GM19238 (cell line): Measurements from ENCODE around the gene XYLT1.

Experiments
- DNase-seq: peaks from one replicate; pipeline ENCODE4 v3.0.0; 2011; ENCODE audit warnings: low spot score; ENCODE audit not compliant: insufficient read length

XYLT1 gene

GRCh38 chr16:17266608-17267313 lies 204.0 kb downstream of the XYLT1 start:
- DNase-seq: no peak

DNA sequence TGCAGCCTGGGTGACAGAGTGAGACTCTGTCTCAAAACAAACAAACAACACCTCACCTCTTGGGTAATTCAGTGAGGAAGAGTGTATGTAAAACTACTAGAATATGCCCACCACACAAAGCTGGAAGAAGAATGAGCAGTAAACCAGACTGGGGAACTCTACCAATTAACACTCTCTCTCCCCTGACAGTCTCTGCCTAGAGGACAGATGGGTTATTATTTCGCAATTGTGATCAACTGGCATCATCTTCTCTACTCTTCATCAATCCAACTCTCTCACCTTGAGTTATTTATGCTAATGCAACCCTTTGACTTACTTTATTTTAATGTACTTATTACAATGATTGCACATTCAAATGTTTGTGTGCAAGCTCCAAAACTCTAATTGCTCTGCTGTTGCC lies 205.6 kb downstream of the XYLT1 start:
- no peak for DNase-seq

GRCh38 chr16:17261197-17261858 lies 209.4 kb downstream of the XYLT1 start:
- DNase-seq: no peak

DNA sequence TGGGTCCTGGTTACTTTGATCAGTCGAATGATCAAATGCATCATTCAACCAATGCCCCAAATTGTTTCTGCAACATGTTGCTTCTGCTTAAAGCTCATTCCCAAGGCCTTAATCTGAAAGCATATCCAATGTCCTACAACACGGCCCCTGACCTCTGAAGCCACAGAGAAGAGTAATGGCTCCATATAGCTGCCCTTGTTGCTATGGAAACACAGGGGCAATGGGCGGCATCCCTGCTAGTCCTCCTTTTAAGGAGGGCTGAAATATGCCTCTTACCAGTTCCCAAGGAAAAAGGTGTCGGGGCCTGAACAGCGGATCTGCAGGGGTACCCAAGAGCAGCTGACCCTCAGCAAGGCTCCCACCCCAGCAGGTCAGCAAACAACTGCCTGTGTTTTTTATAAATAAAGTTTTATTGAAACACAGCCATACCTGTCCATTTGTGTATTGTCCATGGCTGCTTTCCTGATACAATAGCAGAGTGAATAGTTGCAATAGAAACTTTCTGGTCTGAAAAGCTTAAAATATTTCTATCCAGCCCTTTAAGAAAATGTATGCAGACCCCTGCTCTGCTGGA lies 210.4 kb downstream of the XYLT1 start:
- no peak for DNase-seq

- DNase-seq: no peak
These were observed 210.9 kb downstream of the XYLT1 start for GRCh38 chr16:17259751-17260270.

GRCh38 chr16:17258848-17259713 lies 211.7 kb downstream of the XYLT1 start:
- DNase-seq: peak; percentile 50

DNA sequence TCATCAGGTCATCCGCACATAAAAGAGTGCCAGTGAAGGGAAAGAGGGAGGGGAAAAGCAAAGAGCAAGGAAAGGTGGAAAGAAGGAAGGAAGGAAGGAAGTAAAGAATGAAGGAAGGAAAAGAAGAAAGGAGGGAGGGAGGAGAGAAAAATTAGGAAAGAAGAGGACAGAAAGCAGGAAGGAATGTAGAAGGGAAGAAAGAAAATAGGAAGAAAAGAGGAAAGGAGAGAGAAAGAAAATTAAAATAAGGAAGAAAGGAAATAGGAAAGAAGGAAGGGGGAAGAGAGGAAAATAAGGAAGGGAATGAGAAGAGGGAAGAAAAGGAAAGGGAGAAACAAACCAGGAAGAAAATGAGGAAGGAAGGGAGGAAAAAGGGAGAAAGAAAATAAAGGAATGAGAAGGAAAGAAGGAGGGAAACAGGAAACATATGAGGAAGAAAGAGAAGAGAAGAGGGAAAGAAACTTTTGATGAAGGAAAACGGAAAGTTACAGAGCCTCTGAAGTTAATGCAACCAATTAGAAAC lies 212.6 kb downstream of the XYLT1 start:
- DNase-seq: no peak

- DNase-seq: no peak
These were observed 213.2 kb downstream of the XYLT1 start for GRCh38 chr16:17257426-17258023.

DNA sequence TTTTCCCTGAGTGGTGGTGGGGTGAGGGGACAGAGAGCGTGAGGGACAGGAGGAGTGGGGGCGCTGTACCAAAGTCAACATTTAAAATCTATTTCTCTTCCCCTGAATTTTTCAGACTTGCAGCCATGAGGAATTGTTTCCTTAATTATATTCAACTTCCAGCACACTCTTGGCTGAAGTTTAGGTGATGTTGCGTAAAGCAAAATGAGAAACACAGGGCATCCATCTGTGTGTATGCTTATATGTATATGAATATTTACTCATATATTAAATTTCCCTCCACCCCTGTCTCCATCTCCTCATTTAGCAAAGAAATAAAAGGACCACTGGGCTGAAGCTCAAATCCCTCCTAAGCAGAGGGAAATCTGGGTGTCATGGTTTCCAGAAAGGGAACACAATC lies 218.1 kb downstream of the XYLT1 start:
- DNase-seq: no peak

GRCh38 chr16:17252064-17252463 lies 218.7 kb downstream of the XYLT1 start:
- no peak for DNase-seq

GRCh38 chr16:17251496-17251895 lies 219.3 kb downstream of the XYLT1 start:
- DNase-seq: no peak

GRCh38 chr16:17246974-17247732 lies 223.6 kb downstream of the XYLT1 start:
- no peak for DNase-seq

- no peak for DNase-seq
These were observed 224.4 kb downstream of the XYLT1 start for GRCh38 chr16:17246268-17246885.

GRCh38 chr16:17245776-17246175 lies 225.0 kb downstream of the XYLT1 start:
- no peak for DNase-seq

GRCh38 chr16:17244872-17245551 lies 225.7 kb downstream of the XYLT1 start:
- DNase-seq: no peak

GRCh38 chr16:17241264-17241835 lies 229.4 kb downstream of the XYLT1 start:
- DNase-seq: no peak

DNA sequence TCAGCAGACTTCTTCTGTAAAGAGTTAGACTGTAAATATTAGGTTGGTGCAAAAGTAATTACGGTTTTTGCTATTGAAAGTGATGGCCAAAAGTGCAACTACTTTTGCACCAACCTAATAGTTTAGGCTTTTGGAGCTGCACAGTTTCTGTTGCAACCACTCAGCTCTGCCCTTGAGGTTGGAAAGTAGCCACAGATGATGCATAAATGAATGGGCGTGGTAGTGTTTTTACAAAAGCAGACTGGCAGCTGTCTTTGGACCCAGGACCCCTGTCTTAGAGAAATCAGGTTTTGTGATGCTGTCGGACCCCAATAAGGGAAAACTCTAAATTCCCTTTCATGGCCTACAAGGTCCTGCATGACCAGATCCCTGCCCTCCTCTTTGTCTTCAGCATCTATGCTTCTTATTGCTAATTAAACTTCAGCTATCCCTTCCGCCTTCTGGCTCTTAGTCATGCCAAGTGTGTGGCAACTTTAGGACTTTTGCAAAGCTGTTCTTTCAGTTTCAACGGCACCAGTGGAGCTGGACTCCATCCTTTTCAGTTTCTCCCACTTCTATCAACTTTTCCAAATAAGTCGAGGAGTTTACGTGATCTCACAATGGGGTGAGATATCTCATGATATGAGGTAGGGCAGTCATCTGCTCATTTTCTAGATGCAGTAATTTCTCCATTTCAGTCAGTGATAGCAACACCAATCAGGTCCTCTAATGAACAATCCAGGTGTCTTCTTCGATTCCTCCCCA lies 232.3 kb downstream of the XYLT1 start:
- DNase-seq: no peak

GRCh38 chr16:17237350-17237944 lies 233.3 kb downstream of the XYLT1 start:
- no peak for DNase-seq
